C1 segment of cervical spinal cord (tissue), 14 donors: ENCODE measurements around the gene PABPN1L.

ENCODE experiments used
- DNase-seq, 14 donors: peaks; one replicate each; lab custom pipeline; 2025; lab: John Stamatoyannopoulos, UW

PABPN1L gene, protein sequence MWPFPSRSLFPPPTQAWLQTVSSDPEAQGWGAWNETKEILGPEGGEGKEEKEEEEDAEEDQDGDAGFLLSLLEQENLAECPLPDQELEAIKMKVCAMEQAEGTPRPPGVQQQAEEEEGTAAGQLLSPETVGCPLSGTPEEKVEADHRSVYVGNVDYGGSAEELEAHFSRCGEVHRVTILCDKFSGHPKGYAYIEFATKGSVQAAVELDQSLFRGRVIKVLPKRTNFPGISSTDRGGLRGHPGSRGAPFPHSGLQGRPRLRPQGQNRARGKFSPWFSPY

DNA sequence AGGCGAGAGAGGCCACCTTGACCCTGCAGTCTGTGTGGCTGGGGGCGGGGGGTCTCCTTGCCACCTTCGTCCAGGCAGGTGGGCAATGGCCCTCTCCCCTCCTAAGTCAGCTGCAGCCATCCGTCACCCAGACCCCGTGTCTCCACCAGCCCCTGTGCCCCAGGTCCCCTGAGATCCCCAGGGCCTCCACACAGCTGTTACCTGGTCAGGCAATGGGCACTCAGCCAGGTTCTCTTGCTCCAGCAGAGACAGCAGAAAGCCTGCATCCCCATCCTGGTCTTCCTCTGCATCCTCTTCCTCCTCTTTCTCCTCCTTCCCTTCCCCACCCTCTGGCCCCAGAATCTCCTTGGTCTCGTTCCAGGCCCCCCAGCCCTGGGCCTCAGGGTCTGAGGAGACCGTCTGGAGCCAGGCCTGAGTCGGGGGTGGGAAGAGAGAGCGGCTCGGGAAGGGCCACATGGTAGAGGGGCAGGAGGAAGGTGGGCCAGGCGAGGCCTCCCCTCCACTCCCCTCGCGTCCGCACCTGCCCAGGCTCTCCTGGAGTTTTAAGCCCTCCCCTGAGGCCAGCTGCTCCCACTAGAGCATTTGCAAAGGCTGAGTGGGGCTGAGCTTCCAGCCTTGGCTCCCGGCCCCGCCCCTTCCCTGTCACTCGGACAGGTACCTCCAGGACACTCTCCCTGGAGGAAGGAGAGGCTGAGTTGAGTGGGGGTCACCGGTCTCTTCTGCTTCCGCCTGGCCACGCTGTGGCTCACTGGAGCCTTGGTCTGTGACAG lies at the start of gene PABPN1L:
Gene PABPN1L, minus strand, starts transcription at position 510 of the 770 bp plus-strand sequence. Its CDS starts 54 bp downstream, at position 456.
- no peak for DNase-seq

DNA sequence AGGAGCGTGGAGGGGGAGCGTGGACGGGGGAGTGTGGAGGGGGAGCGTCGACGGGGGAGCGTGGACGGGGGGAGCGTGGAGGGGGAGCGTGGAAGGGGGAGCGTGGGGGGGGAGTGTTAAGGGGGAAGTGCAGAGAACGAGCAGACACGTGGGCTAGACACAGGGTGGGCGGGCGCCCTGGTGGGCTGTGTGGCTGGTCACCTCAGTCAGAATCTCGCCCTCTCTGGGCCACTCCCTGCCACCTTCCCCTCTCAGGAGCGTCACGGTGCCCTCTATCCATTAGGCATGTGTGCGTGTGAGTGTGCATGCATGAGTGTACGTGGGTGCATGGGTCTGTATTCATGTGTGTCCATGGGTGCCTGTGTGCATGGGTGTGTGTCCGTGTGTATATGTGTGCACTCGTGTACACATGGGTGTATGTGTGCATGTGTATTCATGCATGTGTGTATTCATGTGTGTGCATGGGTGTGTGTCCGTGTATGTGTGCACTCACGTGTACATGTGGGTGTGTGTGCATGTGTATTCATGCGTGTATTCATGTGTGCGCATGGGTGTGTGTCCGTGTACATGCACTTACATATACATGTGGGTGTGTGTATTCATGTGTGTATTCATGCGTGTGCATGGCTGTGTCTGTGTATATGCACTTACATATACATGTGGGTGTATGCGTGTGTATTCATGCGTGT lies 49.3 kb upstream of the PABPN1L start:
- no peak for DNase-seq

DNA sequence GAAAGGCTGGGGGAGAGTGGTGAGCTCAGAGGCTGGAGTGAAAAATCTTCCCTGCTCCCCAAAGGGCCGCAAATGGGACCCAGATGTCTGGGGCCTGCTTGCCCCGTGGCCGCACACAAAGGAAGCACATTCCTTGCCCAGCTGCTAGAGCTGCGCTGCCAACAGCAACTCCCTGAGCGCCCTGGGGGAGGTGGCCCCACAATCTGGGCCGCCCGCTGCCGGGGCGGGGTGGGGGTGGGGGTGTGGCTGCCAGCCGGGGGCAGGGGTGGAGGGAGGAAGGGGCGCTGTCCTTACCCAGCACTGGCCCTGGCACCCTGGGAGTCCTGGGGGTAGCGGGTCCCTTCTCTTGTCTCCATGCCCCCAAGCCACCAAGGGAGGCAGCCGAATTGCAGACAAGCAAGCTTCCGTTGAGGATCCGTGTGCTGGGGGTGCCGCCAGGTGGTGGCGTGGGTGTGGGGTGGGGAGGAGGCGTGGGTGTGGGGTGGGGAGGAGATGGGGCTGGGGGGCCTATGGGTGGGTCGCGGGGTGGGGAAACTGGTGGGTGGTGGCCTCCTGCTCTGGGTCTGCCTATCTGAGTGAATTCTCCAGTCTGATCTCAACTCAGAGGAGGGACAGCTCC lies 48.4 kb upstream of the PABPN1L start:
- no peak for DNase-seq

DNA sequence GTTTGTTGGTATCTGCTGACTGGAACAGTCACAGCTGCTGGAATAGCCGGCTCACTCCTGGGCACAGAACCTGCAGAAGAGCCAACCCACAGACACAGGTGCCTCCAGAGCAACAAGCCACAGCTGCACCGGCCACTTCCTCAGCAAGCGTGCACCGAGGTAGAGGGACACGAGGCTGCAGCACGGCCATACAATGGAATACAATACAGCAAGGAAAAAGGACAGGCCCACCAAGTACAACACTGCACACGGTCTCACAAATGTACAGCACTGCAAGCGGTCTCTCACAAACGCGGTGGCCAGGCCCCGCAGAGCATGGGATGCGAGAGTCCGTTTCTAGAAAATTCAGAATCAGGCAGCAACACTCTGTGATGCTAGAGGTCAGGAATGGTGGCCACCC lies 47.4 kb upstream of the PABPN1L start:
- DNase-seq: no peak

DNA sequence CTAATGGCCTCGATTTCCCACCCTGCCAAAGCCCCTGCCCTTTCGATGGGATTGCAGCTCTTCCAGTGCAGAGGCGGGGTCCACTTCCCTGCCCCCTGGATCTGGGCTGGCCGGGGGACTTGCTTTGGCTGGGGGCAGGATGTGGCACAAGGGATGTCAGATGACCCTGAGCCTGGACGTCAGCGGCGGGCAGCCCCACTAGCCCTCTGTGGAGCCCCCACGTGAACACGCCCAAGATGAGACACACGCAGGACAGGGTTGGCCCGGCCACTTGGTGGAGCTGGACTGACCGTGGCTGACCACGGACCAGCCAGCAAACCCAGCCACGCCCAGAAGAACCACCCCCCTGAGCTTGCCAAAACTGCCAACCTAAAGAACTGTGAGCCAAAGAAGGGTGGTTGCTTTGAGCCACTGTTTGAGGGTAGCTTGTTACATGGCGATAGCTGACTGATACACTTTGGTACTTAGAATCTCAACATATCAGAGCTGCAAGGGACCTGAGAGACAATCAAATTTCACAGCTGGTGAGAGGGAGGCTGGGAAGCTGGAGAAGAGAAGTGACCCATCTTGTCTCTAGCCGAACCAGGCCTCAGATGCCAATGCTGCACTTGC lies 46.6 kb upstream of the PABPN1L start:
- no peak for DNase-seq

DNA sequence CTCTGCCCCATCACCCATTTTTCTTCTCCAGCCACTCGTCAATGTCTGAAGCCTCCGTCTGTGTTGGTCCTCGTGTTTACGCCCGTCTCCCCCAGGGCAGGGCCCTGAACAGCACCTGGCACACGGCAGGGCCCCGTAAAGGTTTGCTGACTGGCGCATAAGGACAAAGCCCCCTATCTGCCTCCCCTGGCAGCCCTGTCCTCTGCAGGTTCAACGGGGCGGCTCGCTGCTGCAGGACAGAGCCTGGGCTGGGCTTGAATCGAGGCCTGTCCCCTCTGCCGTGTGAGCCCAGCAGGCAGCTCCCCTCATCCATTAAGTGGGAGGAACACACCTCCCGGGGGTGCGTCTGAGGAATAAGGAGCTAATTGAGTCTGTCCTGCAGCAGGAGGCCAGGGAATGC lies 46.1 kb upstream of the PABPN1L start:
- DNase-seq: no peak

DNA sequence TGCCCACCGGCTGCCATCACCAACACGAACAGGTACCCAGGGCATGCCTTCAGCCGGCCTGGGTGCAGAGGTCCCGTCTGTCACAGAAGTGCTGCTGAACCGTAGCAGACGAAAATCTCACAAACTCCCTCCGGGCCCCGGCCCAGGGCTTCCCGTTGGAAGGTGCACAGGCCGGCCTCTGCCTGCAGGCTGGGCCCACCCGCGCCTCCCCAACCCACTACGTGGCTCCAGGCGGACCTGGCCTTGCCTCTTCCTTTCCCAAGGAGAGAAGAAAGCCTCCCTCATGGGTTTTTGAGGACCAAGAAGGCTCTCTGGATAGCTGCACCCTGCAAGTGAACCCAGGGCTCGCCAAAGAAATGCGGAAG lies 45.5 kb upstream of the PABPN1L start:
- no peak for DNase-seq

DNA sequence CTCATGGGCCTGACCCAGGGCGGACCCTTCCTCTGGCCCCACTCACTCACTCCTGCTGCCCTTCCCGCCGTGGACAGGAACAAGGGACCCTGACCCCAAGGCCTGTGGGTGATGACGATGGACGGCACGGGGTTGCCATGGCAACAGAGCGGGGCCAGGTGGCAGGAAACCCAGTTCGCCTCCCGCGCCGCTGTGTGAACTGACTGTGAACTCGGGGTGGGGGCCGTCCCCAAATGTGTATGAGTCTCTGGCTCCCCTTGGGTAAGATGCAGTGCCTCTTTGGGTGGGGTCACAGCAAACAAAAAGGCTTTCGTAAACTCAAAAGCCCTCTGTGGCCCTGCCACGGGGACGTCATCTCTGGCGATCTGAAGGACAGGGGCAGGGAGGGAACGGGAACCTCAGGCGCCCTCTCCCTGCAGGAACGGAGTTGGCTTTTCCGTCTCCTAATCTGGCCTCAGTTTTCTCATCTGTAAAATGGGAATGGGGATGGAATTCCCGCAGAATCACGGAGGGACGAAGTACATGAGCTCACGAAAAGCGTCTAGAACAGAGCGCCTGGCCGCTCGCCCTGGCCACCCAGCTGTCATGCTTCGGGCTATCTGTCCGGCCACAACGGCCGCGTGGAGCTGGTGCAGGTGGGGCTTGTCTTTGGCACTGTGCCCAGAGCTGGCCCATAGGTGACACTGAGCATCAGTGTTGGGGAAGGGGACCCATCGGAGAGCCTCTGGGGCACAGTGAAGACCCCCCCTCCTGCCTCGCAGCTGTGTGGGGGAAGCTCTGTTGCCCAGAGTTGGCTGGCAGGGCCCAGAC lies 44.9 kb upstream of the PABPN1L start:
- no peak for DNase-seq

DNA sequence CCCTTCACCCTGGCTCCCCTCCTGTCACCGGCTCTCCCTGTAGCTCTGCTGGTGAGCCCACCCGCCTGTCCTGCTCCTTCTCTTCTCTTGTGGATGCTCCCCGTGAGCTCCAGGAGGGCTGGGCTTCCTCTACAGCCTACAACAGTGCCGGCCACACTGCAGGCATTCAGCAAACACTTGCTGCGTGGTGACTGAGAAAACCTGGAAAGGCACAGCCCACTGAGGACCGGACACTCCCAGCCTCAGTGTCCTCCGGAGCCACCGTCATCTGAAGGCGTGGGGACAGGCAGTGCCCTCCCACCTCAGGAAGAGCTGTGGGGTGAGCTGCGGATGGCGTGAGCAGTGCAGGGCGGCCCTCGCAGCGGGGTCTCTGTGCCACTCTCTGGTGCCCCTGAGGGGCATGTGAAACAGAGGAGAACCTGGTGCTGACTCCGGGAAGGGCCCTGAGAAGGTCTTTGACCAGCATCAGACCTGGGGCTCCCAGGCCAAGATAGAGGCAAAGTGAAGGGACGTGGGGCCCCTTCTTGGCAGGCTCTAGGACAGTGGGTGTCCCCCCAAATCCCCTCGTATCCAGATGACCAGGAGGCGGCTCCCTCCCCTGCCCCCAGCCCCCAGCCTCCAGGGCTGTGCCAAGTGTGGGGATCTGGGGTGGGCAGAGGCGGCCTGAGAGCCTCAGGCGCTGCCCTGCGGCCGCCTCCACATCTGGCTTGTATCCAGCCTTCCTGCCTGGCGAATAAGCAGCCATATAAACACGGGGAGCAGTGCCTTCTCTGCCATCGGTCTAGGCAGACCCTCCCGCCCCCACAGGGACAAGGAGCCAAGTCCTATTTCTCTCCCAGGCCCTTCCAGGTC lies 44.0 kb upstream of the PABPN1L start:
- peak in 1 of 14 donors; percentile 34 for DNase-seq

DNA sequence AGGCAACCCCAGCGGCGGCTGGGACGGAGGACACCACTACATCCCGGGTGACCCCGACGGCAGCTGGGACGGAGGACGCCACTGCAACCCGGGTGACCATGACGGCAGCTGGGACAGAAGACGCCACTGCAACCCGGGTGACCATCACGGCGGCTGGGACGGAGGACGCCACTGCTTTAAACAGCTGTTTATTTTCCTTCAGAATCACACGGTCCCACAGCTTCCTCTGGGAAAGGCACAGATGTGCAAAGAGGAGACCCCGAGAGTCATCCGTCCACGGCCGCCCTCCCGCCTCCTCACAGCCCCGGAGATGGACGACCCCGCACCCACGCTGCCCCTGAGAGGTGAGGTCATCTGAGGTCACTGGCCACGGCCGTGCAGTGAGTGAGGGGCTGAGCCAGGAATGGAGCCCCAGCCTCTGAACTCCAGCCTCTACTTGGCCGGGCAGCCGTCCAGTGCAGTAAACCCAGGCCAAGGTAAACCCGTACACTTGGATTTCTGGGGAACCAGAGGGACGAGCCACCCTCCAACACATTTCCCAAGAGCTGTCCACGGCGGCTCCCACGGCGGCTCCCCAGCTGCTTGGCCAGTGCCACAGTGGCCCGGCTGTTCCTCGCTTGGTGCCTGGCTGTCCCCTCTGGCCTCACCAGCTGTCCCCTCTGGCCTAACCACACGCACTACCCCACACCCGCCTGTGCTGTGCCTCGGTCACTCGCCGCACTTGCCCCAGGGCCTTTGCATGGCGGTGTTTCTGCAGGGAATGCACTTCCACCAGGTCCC lies 43.2 kb upstream of the PABPN1L start:
- peak in 1 of 14 donors; percentile 6 for DNase-seq

DNA sequence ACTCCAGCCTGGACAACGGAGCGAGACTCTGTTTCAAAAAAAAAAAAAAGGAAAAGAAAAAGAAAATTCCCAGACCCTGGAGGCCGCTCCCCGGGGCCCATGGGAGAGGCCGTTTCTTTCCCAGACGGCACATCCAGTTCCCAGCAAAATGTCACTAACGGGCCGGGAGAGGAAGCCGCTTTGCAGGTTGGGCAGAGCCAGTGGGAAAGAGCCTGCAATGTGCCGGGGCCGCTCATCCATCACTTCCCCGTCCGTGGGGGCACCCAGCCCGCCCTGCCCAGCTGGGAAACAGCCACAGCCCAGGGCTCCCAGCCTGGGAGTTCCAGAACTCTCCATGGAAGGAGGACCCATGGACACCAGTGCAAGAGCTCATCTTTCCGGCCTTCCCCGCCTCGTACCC lies 41.8 kb upstream of the PABPN1L start:
- no peak for DNase-seq

DNA sequence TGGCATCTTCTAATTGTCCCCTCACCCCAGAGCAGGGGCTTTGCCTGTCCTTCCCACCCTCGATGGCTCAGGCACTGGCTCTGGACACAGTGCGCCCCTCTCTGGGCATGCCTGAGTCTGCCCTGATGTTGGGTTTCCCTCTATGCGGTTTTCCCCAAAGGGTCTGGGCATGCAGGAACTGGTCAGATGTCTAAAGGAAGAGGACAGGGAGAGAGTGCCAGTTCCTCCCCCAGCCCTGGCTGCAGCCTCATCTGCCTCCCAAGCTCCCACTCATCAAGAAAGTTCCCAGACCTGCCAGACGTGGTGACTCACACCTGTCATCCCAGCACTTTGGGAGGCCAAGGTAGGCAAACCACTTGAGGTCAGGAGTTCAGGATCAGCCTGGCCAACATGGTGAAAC lies 41.3 kb upstream of the PABPN1L start:
- DNase-seq: no peak

DNA sequence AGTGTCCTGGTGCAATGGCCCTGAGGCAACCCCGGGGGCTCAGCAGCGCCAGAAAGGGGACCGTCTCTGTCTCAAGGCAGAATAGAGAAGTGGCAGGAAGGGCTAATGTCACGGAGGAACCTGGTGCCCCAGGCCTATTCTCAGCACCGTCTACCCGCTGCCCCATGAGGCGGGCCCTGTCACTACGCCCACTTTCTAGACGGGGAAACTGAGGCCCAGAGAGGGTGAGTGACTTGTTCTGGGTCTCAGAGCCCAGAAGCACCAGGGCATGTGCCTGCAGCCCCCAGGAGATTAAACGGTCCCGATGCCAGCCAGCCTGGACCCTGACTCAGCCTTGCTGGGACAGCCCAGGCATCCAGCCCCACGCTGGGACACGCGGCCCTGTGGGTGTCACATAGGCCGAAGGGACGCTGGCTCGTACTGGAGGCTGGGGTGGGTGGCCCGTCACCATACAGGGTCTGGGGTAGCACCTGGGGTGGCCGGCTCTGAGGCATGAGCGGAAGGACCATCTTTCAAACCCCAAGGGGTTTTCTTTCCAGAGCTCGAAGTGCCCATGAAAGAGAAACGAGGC lies 40.2 kb upstream of the PABPN1L start:
- DNase-seq: no peak

DNA sequence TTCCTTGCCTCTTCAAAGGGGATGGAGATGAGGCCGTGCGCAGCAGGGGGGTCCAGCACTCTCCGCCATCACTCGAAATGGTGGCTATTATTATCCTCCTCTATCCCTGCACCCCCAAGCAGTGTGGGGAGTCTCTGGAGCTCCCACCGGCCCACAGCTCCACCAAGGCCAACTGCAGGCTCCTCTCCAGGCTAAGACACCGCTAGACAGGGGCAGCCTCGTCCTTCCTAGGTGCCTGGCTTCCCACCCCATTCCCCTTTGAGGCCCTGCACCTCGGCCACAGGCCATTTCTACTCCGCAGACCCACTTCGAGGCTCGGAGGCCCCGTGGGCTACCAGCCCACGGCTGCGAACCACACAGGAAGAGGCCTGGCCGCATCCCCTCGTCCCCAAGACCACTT lies 39.6 kb upstream of the PABPN1L start:
- DNase-seq: no peak

DNA sequence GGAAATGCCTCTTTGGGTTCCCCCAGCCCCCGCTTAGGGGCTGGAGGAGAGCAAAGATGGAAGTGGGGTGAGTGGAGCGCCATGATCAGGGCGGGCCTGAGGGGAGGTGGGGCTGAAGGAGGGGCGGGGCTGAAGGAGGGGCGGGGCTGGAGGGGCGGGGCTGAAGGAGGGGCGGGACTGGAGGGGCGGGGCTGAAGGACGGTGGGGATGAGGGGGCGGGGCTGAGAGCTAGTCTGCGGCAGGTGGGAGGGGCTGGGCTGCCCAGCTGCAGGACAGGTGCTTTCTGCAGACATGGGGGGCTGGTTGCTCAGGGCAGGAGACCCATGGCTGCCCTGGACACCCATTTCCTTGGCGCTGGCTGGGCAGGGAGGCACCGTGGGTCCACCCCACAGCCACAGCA lies 39.1 kb upstream of the PABPN1L start:
- DNase-seq: no peak

DNA sequence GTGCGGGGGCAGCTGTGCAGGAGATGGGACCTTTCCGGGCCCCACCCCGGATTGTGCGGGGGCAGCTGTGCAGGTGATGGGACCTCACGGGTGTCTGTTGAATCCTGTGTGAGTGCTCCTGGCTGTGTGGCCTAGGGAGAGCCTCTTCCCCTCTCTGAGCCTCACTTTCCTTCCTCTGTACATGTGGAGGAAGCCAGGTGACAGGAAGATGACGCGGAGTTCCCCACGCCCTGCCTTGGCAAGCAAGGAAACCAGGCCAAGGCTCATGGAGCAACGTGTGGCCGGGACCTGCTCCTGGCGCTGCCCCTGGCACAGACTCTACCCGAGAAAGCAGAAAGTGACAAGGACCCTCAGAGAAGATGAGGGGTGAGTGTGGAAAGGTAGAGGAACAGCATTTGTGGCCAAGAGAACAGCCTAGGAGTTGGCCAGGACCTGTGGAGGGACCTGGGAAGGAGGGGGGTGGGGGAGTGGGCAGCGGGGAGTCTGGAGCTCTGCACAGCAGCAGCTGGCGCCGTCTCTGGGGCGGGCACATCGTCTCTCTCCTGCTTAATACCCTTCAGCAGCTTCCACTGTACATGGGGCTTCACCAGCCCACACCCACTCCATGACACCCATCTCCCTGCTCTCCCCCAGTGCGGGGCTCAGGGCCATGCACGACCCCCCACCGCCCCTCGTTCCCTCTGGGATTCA lies 38.4 kb upstream of the PABPN1L start:
- DNase-seq: peak in 1 of 14 donors; percentile 31

DNA sequence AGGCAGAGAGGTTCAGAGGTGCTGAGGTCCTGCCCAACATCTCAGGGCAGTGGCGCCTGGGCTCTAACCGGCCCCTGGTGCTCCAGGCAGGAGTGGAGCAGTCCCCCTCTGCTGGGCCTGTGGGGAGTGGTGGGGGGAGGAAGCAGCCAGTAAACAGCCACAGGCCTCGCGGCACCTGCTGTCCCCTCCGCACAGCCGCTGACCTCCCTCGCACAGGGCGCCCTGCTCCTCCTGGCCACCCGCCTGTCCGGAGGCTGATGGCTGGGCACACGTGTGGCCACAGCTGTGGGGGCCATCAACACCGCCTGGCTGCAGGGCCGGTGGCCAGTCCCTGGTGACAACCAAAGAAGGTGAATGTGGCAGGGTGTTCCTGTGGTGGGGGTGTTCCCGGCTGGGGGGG lies 36.8 kb upstream of the PABPN1L start:
- no peak for DNase-seq

DNA sequence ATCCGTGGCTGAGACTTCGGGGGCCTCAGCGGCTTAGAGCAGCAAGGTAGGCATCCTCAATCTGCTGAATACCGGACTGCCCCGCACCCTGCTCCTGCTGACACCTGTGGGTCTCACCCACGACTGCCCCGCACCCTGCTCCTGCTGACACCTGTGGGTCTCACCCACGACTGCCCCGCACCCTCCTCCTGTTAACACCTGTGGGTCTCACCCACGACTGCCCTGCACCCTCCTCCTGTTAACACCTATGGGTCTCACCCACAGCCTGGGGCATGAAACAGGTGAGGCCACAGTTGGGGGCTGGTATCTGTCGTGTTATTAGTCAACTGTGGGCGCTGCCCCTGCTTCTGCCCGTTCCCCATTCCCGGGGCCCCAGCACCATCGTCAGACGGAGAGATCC lies 36.3 kb upstream of the PABPN1L start:
- DNase-seq: no peak
